H9 (cell line): Measurements from ENCODE around the gene DEPDC1B. TPM values are rescaled to one million over a fixed set of nuclear protein-coding genes. Genes with fewer than 3 reads are reported as not detected.

ENCODE experiments used
- DNase-seq: peaks from one replicate; pipeline ENCODE4 v3.0.0-alpha.2; 2017
- H2AFZ ChIP-seq: one replicate; pipeline ENCODE4 v1.6.1; 2013; ENCODE audit warnings: mild to moderate bottlenecking, low read length, control low read depth, moderate library complexity
- H2AK5ac ChIP-seq: 2 replicates; pipeline ENCODE4 v1.6.1; 2013; ENCODE audit warnings: low read length, control low read depth, mixed read lengths; ENCODE audit not compliant: insufficient read length
- H2BK120ac ChIP-seq: one replicate; pipeline ENCODE4 v1.6.1; 2013; ENCODE audit warnings: low read depth, mild to moderate bottlenecking, low read length, control low read depth, inconsistent platforms; ENCODE audit not compliant: poor library complexity, severe bottlenecking
- H2BK12ac ChIP-seq: 2 replicates; pipeline ENCODE4 v1.6.1; 2013; ENCODE audit warnings: low read length, control low read depth, mixed read lengths, low read depth; ENCODE audit not compliant: insufficient read length
- H2BK15ac ChIP-seq: 2 replicates; pipeline ENCODE4 v1.6.1; 2013; ENCODE audit warnings: low read depth, low read length, control low read depth
- H2BK20ac ChIP-seq: one replicate; pipeline ENCODE4 v1.6.1; 2013; ENCODE audit warnings: low read depth, mild to moderate bottlenecking, low read length, control low read depth, inconsistent platforms; ENCODE audit not compliant: poor library complexity, severe bottlenecking
- H2BK5ac ChIP-seq: 2 replicates; pipeline ENCODE4 v1.6.1; 2013; ENCODE audit warnings: low read length, control low read depth, mixed read lengths; ENCODE audit not compliant: insufficient read length
- H3K14ac ChIP-seq: 2 replicates; pipeline ENCODE4 v1.6.1; 2013; ENCODE audit warnings: low read length, control low read depth; ENCODE audit not compliant: insufficient read depth
- H3K18ac ChIP-seq: 2 replicates; pipeline ENCODE4 v1.6.1; 2013; ENCODE audit warnings: low read depth, mild to moderate bottlenecking, mixed read lengths, low read length, control low read depth; ENCODE audit not compliant: insufficient read length
- H3K23ac ChIP-seq: 2 replicates; pipeline ENCODE4 v1.6.1; 2013; ENCODE audit warnings: low read length, control low read depth, mixed read lengths, low read depth; ENCODE audit not compliant: insufficient read length
- H3K23me2 ChIP-seq: 2 replicates; pipeline ENCODE4 v1.6.1; 2013; ENCODE audit warnings: low read depth, mild to moderate bottlenecking, mixed read lengths, low read length, control low read depth; ENCODE audit not compliant: insufficient read length, poor library complexity, severe bottlenecking
- H3K27ac ChIP-seq: 2 replicates; pipeline ENCODE4 v1.5.1; 2013; ENCODE audit warnings: low read length, control low read depth, mixed read lengths, low read depth; ENCODE audit not compliant: insufficient read length
- H3K27me3 ChIP-seq: 2 replicates; pipeline ENCODE4 v1.6.1; 2013; ENCODE audit warnings: low read length, control low read depth, inconsistent platforms; ENCODE audit not compliant: insufficient read depth
- H3K4ac ChIP-seq: 2 replicates; pipeline ENCODE4 v1.6.1; 2013; ENCODE audit warnings: low read depth, mild to moderate bottlenecking, control low read depth, inconsistent platforms, low read length, moderate library complexity
- H3K4me1 ChIP-seq: 2 replicates; pipeline ENCODE4 v1.6.1; 2013; ENCODE audit warnings: low read length, control low read depth, inconsistent platforms; ENCODE audit not compliant: insufficient read depth
- H3K4me2 ChIP-seq: 2 replicates; pipeline ENCODE4 v1.6.1; 2013; ENCODE audit warnings: low read length, control low read depth, mixed read lengths; ENCODE audit not compliant: insufficient read length, insufficient read depth
- H3K56ac ChIP-seq: 2 replicates; pipeline ENCODE4 v1.6.1; 2013; ENCODE audit warnings: low read depth, mild to moderate bottlenecking, mixed read lengths, low read length, control low read depth; ENCODE audit not compliant: insufficient read length
- H3K79me1 ChIP-seq: 2 replicates; pipeline ENCODE4 v1.6.1; 2013; ENCODE audit warnings: low read depth, mild to moderate bottlenecking, moderate library complexity, low read length, control low read depth, inconsistent platforms; ENCODE audit not compliant: insufficient read depth, poor library complexity, severe bottlenecking
- H3K79me2 ChIP-seq: 2 replicates; pipeline ENCODE4 v1.6.1; 2013; ENCODE audit warnings: low read length, control low read depth, inconsistent platforms; ENCODE audit not compliant: insufficient read depth
- H3K9ac ChIP-seq: 2 replicates; pipeline ENCODE4 v1.6.1; 2013; ENCODE audit warnings: low read length, control low read depth, mixed read lengths; ENCODE audit not compliant: insufficient read length; ENCODE audit errors: extremely low read depth
- H3K9me3 ChIP-seq: one replicate; pipeline ENCODE4 v1.6.1; 2013; ENCODE audit warnings: low read depth, low read length, inconsistent platforms; ENCODE audit not compliant: control insufficient read depth
- H3T11ph ChIP-seq: one replicate; pipeline ENCODE4 v1.6.1; 2013; ENCODE audit warnings: mild to moderate bottlenecking, low read length, control low read depth, inconsistent platforms
- H4K20me1 ChIP-seq: one replicate; pipeline ENCODE4 v1.6.1; 2013; ENCODE audit not compliant: control insufficient read depth, insufficient read length, insufficient read depth
- H4K5ac ChIP-seq: 2 replicates; pipeline ENCODE4 v1.6.1; 2013; ENCODE audit warnings: low read depth, mild to moderate bottlenecking, mixed read lengths, low read length, control low read depth; ENCODE audit not compliant: insufficient read length
- H4K8ac ChIP-seq: replicated peaks from 2 replicates; pipeline ENCODE4 v1.6.1; 2013; ENCODE audit warnings: low read length, control low read depth, mixed read lengths, low read depth; ENCODE audit not compliant: insufficient read length
- H4K91ac ChIP-seq: 2 replicates; pipeline ENCODE4 v1.6.1; 2013; ENCODE audit warnings: low read depth, mild to moderate bottlenecking, moderate library complexity, mixed read lengths, low read length, control low read depth; ENCODE audit not compliant: insufficient read length
- H3K27ac Mint-ChIP-seq, 3 experiments: 2 replicates in 2 of 3; 3 replicates in 1 of 3; pipeline ENCODE4 v1.8.0; 2020 to 2021; ENCODE audit warnings: mixed read lengths in 3 of 3, mild to moderate bottlenecking in 1 of 3, moderate library complexity in 1 of 3
- H3K27me3 Mint-ChIP-seq: 2 replicates; pipeline ENCODE4 v1.8.0; 2021; ENCODE audit warnings: low read depth, mild to moderate bottlenecking, moderate library complexity, mixed read lengths
- H3K36me3 Mint-ChIP-seq, 3 experiments: 2 replicates in 2 of 3; 3 replicates in 1 of 3; pipeline ENCODE4 v1.8.0; 2020 to 2021; ENCODE audit warnings: low read depth in 3 of 3, mixed read lengths in 3 of 3; ENCODE audit not compliant: insufficient read depth in 1 of 3
- H3K4me1 Mint-ChIP-seq, 2 experiments: 2 replicates each; pipeline ENCODE4 v1.8.0; 2020; ENCODE audit warnings: mixed read lengths in 2 of 2
- H3K4me3 Mint-ChIP-seq, 2 experiments: 2 replicates in 1 of 2; 3 replicates in 1 of 2; pipeline ENCODE4 v1.8.0; 2020 to 2021; ENCODE audit warnings: mild to moderate bottlenecking in 2 of 2, mixed read lengths in 2 of 2, moderate library complexity in 1 of 2
- H3K9me3 Mint-ChIP-seq, 2 experiments: 2 replicates in 1 of 2; 3 replicates in 1 of 2; pipeline ENCODE4 v1.8.0; 2020; ENCODE audit warnings: mild to moderate bottlenecking in 2 of 2, mixed read lengths in 2 of 2, moderate library complexity in 1 of 2
- CTCF ChIP-seq: fragments of 200-600 bp; sonication (generic); conservative IDR thresholded peaks from 3 replicates; pipeline ENCODE4 v1.8.0; 2021; ENCODE audit warnings: antibody characterized with exemption, mild to moderate bottlenecking
- WGBS: extraction: QIAGEN DNeasy Blood & Tissue Kit; methylation state at CpG from one replicate; pipeline ENCODE4 v1.1.7; 2013; ENCODE audit warnings: missing lambda C conversion rate, low lambda C conversion rate, mixed read lengths; ENCODE audit not compliant: insufficient read length; ENCODE audit errors: extremely low coverage; 5-methylcytosine and 5-hydroxymethylcytosine counted together
- total RNA-seq: library from RNA; stranded (reverse); gene quantifications from 2 replicates; pipeline ENCODE4 v1.2.1, GENCODE V29; 2021

The DEPDC1B gene
- total RNA-seq, 1 experiment from 2014 or later: 49.0 TPM

GRCh38 chr5:60648175-60648574 is 51.8 kb downstream of the DEPDC1B start:
- Histone ChIP-seq H3K4ac (no peak overlapping the region), H2AK5ac (no peak overlapping the region), H3K23ac (no peak overlapping the region), H3K79me1 (peaks cover 10% of the 10 kb centered on the region), H3K9me3 (no peaks in the 10 kb centered on the region), H3K23me2 (no peaks in the 10 kb centered on the region), H3K4me1 (no peaks in the 10 kb centered on the region; the same call in 1 of the 2 replicates), H2BK20ac (no peak overlapping the region), H4K20me1 (no peaks in the 10 kb centered on the region), H3K9ac (no peak overlapping the region), H2BK120ac (no peak overlapping the region), H3K18ac (no peak overlapping the region), H3K27me3 (no peaks in the 10 kb centered on the region), H3T11ph (no peak overlapping the region), H2BK12ac (no peak overlapping the region), H3K79me2 (peaks cover 2% of the 10 kb centered on the region; the same call in 1 of the 2 replicates), H4K8ac (no peak overlapping the region), H3K56ac (no peak overlapping the region), H3K4me2 (no peak overlapping the region), H2BK5ac (no peak overlapping the region), H4K5ac (no peak overlapping the region), H3K27ac (no peak overlapping the region), H2AFZ (no peak overlapping the region), H2BK15ac (no peak overlapping the region), H4K91ac (no peak overlapping the region), H3K14ac (no peak overlapping the region)
- no CpG with 5 or more reads among the region's 2 CpGs for WGBS
- Mint-ChIP-seq H3K9me3 (peaks cover 2 to 5% of the 10 kb centered on the region in 2 experiments; a peak in 2 of 5 replicates), H3K36me3 (peaks cover 24 to 46% (median 27%) of the 10 kb centered on the region in 3 experiments), H3K4me1 (0 out of 4 replicates have a peak, but pooled peaks cover 0 to 3% of the 10 kb centered on the region in 2 experiments), H3K4me3 (no peak overlapping the region), H3K27ac (no peak overlapping the region), H3K27me3 (no peaks in the 10 kb centered on the region)
- DNase-seq: no peak
- TF ChIP-seq CTCF: no peak
